Suprapubic skin (tissue), 4 donors: ENCODE data around the gene GABRR1.

Experiments
- POLR2A ChIP-seq, 2 donors: fragments of 450-650 bp; IDR thresholded peaks; one replicate each; pipeline ENCODE4 v1.6.1; 2017; ENCODE audit warnings: antibody characterized with exemption in 2 of 2, mild to moderate bottlenecking in 2 of 2, moderate library complexity in 2 of 2
- POLR2AphosphoS5 ChIP-seq, 3 donors: sonication (generic); formaldehyde crosslinking; IDR thresholded peaks; one replicate each; pipeline ENCODE4 v1.6.1; 2017; ENCODE audit warnings: antibody characterized with exemption in 3 of 3

GRCh38 chr6:89254569-89254968 is 37.4 kb upstream of the GABRR1 start:
- no peak for TF ChIP-seq POLR2A (IDR thresholded peaks at IDR 0.05)
- no peak for TF ChIP-seq POLR2AphosphoS5 (IDR thresholded peaks at IDR 0.05)
